PC-3 (cell line): ENCODE measurements around the gene TRPC4AP.
"Not testable (repeated sequence)": the region's sequence is repeated elsewhere in the genome, so short reads cannot be mapped to it uniquely, and the experiment has no call there.

Source experiments
- CTCF ChIP-seq: fragments of 300-600 bp; sonication (generic); conservative IDR thresholded peaks from 2 replicates; pipeline ENCODE4 v1.5.1; 2017; ENCODE audit warnings: antibody characterized with exemption, low read depth, mild to moderate bottlenecking, low read length
- EZH2 ChIP-seq: fragments of 300-600 bp; sonication (generic); IDR thresholded peaks from one replicate; pipeline ENCODE4 v1.6.1; 2017; ENCODE audit warnings: antibody characterized with exemption, mild to moderate bottlenecking, low read length; ENCODE audit not compliant: unreplicated experiment
- EZH2phosphoT487 ChIP-seq: fragments of 300-600 bp; sonication (generic); IDR thresholded peaks from 2 replicates; pipeline ENCODE4 v1.6.1; 2018; ENCODE audit warnings: mild to moderate bottlenecking, antibody characterized with exemption, low read length, borderline replicate concordance

GRCh38 chr20:35080348-35080642 lies 12.3 kb downstream of the TRPC4AP start:
- TF ChIP-seq CTCF, EZH2, EZH2phosphoT487: not testable (repeated sequence)
